Measurements from ENCODE around the gene GPR25. TPM values are rescaled to one million over a fixed set of nuclear protein-coding genes. Genes with fewer than 3 reads are reported as not detected.

The GPR25 gene
- total RNA-seq, 1 donor from 2014 or later: not detected

DNA sequence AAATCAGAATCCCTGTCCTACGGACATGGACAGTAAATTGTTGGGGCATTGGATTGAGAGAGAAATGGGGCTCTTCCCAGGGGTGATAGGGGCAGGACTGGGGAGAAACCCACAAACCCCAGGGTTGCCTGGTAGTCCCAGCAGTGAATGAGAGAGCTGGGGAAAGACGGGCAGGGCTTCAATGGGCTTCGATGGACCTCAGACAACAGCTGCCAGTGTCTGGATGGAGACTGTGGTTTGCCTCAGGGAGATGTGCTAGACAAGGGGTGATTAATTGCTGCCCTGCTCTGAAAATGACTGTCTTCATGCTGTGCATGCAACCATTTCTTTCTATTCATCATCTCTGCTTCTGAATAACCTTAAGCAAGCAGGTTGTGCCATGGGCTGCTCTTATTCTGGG, 7.4 kb downstream of the GPR25 start:
- Histone ChIP-seq H3K27me3 (ENCODE audit: low read depth) (peaks cover 75% of the 10 kb centered on the region), H3K27ac (replicated peaks) (no peak overlapping the region), H3K4me3 (no peak overlapping the region), H3K36me3 (no peaks in the 10 kb centered on the region), H3K9me3 (replicated peaks) (no peaks in the 10 kb centered on the region), H3K4me1 (no peaks in the 10 kb centered on the region)
- no peak for DNase-seq
- TF ChIP-seq, protein P1, sequence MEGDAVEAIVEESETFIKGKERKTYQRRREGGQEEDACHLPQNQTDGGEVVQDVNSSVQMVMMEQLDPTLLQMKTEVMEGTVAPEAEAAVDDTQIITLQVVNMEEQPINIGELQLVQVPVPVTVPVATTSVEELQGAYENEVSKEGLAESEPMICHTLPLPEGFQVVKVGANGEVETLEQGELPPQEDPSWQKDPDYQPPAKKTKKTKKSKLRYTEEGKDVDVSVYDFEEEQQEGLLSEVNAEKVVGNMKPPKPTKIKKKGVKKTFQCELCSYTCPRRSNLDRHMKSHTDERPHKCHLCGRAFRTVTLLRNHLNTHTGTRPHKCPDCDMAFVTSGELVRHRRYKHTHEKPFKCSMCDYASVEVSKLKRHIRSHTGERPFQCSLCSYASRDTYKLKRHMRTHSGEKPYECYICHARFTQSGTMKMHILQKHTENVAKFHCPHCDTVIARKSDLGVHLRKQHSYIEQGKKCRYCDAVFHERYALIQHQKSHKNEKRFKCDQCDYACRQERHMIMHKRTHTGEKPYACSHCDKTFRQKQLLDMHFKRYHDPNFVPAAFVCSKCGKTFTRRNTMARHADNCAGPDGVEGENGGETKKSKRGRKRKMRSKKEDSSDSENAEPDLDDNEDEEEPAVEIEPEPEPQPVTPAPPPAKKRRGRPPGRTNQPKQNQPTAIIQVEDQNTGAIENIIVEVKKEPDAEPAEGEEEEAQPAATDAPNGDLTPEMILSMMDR (IDR thresholded peaks at IDR 0.05; ENCODE audit: borderline replicate concordance): no peak
- intact Hi-C loops (cut with micrococcal nuclease): no loop called here

DNA sequence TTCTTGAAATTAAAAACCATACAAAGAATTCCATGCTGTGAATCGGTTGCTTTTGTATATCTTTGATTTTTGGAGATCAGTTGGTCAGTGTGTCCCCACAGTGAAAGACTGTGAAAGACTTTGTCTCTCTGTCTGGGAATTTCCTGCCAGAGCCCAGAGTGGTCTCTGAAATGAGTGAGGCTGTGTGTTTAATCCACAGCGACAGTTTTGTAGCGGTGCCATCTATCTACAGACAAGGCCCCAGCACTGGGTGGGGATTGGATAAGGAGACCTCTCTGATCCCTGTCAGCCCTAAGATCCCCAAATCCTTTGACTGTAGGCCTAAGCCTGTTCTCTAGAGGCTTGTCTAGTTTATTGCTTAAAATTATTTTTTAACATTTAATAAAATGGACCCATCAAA, 10.3 kb downstream of the GPR25 start:
- H3K4me3 ChIP-seq: no peak overlapping the region
- no peaks in the 10 kb centered on the region for H3K36me3 ChIP-seq
- H3K27me3 ChIP-seq (ENCODE audit: low read depth): peaks cover 70% of the 10 kb centered on the region
- no peaks in the 10 kb centered on the region for H3K4me1 ChIP-seq
- intact Hi-C loops (cut with micrococcal nuclease): no loop called here
- TF ChIP-seq, protein P1 (IDR thresholded peaks at IDR 0.05; ENCODE audit: borderline replicate concordance): no peak
- no peak for DNase-seq
- no peaks in the 10 kb centered on the region for H3K9me3 ChIP-seq (replicated peaks)
- H3K27ac ChIP-seq (replicated peaks): no peak overlapping the region

DNA sequence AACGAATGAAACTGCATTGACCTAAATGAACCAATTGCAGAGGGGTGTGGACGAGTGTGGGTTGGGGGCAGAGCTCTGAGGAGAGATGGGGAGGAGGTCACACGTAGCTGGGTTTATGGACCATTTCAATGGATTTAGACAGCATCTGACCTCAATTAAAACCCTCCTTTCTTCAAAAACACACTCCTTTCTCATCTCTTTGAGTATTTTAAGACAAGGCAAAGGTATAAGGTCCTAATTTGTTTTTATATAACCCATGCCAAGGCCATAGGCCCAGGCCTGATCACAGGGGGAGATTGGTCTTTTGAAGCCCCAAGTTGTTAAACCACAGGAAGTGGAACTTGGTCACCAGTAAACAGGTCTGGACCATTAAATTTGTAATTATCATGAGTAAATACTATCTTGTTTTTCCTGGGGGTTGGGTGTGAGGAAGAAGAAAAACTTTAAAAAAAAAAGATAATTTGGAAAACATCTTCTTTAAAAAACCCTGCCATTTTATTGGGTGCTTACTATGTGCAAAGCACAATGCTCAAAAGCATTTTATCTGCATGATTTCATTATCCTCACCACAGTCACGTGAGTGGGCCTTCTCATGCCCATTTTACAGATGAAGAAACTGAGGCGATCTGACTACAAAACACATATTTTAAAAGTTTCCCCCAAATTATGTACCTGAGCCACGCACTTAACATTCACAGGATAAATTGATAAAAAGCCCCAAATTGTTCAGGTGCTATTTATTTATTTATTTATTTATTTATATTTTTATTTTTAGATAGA, 13.0 kb downstream of the GPR25 start:
- DNase-seq: no peak
- intact Hi-C loops (cut with micrococcal nuclease): no loop called here
- Histone ChIP-seq H3K36me3 (no peaks in the 10 kb centered on the region), H3K9me3 (replicated peaks) (no peaks in the 10 kb centered on the region), H3K4me1 (peaks cover 2% of the 10 kb centered on the region), H3K27ac (replicated peaks) (no peak overlapping the region), H3K27me3 (ENCODE audit: low read depth) (peaks cover 68% of the 10 kb centered on the region), H3K4me3 (no peak overlapping the region)
- TF ChIP-seq, protein P1 (IDR thresholded peaks at IDR 0.05; ENCODE audit: borderline replicate concordance): no peak

DNA sequence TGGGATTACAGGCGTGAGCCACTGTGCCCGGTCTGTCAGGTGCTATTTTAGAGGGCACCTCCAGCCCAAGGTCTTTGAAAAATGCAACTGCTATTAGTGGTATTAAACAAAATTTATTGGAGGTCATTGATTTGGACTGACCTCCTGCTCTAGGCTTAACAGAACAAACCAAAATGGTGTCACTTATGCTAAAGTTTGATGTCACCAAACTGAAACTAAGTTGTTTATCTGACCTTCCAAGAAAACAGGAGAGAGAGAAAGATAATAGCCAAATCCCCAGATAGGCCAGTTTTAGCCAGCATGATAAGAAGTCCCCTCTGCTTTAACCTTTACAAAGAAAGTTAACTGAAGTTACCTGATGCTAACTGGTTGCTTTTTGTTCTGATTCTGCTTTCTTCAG, 13.8 kb downstream of the GPR25 start:
- DNase-seq: no peak
- Histone ChIP-seq H3K27ac (replicated peaks) (no peak overlapping the region), H3K27me3 (ENCODE audit: low read depth) (peaks cover 68% of the 10 kb centered on the region), H3K9me3 (replicated peaks) (no peaks in the 10 kb centered on the region), H3K4me1 (peaks cover 10% of the 10 kb centered on the region), H3K36me3 (no peaks in the 10 kb centered on the region), H3K4me3 (no peak overlapping the region)
- TF ChIP-seq, protein P1 (IDR thresholded peaks at IDR 0.05; ENCODE audit: borderline replicate concordance): no peak
- intact Hi-C loops (cut with micrococcal nuclease): no loop called here

DNA sequence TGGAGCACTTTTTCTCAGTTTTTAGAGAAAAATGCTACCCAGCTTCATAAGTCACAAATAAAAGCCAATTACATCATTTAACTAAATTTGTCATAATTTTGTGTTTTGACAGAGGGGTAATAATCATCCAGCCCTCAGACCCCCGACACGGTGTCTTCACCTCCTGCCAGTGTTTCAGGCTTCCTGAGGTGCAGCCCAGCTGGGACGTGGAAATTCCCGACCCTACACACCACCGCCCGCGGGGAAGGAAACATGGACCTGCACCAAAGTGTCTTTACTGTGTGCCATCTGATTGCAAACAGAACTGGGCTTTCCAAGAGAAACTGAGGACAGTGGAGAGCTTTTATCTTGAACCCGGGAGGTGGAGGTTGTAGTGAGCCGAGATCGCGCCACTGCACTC, 14.3 kb downstream of the GPR25 start:
- Histone ChIP-seq H3K36me3 (no peaks in the 10 kb centered on the region), H3K4me3 (no peak overlapping the region), H3K4me1 (peaks cover 14% of the 10 kb centered on the region), H3K27me3 (ENCODE audit: low read depth) (peaks cover 70% of the 10 kb centered on the region), H3K9me3 (replicated peaks) (no peaks in the 10 kb centered on the region), H3K27ac (replicated peaks) (no peak overlapping the region)
- no peak for DNase-seq
- intact Hi-C loops (cut with micrococcal nuclease): no loop called here
- TF ChIP-seq, protein P1 (IDR thresholded peaks at IDR 0.05; ENCODE audit: borderline replicate concordance): no peak

All from left ventricle myocardium inferior (tissue), 1 donor.